CD4-positive, alpha-beta T cell treated with Interleukin-15 for 1 hour (primary cell): ENCODE data around the gene MCF2L.

Source experiments
- DNase-seq: peaks from one replicate; pipeline ENCODE4 v3.0.0-alpha.2; 2020

Gene MCF2L

GRCh38 chr13:112983042-112983305 is 14.0 kb downstream of the MCF2L start:
- no peak for DNase-seq

GRCh38 chr13:112983428-112984196 is 14.6 kb downstream of the MCF2L start:
- DNase-seq = no peak

- DNase-seq = no peak
Measured at GRCh38 chr13:112984501-112984900, 15.5 kb downstream of the MCF2L start.

DNA sequence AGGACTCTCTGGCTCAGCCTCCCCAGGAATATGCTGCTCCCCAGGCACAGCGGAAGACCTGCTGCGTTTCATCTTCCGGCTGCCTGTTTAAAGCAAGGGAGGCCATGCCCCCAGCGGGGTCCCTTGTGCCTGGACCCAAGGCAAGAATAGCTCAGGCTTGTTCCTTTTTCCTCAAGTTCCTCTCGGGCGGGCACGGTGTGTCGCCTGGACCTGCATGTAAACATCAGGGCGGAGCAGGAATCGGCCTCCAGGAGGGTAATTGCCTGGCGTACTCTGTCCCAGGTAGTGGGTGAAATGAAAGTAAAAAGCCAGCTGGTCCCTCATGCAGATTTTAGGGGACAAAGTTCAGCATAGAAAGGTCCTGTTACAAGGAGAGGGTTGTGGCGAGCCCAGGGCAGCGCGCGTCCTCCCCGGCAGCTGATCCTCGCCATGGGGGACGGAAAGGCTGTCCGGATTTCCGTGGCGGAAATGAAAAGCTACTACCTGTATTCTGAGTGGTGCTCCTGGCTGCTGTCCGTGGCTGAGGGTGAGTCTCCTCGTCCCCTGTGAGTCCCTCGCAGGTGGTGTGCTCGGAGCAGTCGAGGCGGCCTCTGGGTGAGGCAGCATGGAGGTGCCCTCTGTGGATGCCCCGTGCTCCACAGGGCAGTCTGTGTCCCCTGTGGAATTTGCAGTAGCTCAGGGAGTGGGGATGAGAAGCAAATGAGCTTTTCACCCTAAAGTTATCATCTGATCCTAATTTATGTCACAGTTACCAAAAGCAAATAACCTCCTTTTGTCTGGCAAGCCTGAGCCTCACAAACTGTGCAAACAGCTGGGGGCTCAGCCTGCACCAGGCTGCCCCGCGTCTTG is 16.2 kb downstream of the MCF2L start:
- DNase-seq = no peak

- DNase-seq = no peak
Measured at GRCh38 chr13:112985803-112986408, 16.9 kb downstream of the MCF2L start.

GRCh38 chr13:112986470-112986869 is 17.5 kb downstream of the MCF2L start:
- no peak for DNase-seq

GRCh38 chr13:112986946-112987681 is 18.1 kb downstream of the MCF2L start:
- no peak for DNase-seq

- DNase-seq = no peak
Measured at GRCh38 chr13:112987682-112988024, 18.6 kb downstream of the MCF2L start.

DNA sequence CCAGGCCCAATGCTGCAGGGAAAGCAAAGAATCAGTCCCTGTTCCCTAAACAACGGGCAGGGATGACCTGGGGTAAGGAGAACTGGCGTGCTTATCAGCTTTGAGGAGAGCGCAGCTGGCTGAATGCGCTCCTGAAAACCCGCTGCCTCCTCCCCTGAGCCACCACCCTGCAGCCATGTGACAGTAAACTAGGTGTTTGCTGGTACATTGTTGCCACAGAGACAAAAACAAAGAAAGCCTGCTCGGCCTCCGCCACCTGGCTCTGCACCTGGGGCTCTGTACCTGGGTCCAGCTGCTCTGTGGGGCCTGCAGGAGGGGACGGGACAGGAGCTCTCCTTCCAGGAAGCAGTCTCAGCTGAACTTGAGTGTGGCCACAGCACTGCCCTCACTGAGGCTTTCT is 21.8 kb downstream of the MCF2L start:
- DNase-seq = no peak

DNA sequence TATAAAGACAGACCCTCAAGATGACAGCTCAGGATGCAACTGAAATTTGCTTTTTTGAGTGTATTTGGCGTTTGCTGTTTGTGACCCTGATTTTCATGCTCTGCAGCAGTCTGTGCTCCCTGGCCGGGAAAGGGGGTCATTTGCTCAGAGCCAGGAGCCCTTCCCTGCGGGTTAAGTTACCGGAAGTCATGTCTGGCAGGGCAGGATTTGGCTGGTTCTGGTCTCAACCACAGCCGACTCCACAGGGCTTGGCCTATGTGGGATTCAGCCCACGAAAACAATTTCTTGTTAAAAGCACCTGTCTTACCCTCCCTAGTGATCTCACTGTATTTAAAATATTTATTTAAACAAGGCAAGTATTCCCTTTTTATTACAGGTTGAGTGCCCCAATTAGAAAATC is 22.6 kb downstream of the MCF2L start:
- DNase-seq = no peak

DNA sequence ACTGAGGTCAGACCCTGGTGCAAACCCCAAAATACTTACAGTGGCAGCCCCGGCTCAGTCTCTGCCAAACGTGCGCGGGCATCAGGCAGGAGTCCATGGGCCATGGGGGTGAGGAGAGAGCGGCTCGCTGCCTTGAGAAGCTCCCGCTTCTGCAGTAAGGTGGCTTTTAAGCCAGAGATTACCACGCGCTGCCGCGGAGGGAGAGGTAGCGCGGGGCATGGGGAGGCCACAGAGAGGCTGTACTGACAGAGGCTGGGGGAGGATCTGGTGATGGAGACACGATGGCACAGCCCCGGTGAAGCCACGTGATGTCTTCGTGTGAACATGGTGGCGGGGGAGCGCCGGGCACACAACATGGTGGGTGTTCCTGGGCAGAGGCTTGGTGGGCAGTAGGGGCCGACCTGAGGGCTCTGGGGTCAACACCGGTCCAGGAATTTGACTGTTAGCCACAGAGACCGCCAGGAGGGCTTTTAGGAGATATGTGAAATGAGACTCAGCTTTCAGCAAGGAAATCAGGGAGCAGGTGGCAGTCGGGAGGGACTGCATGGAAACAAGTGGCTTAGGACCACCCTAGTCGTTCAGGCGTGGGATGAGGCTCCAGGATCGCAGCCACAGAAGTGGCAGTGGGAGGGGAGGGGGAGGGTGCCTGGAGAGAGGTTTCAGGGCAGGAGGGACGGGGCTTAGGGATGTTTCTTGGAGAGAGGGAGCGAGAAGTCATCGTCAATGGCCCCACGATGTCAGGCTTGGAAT is 24.1 kb downstream of the MCF2L start:
- no peak for DNase-seq

DNA sequence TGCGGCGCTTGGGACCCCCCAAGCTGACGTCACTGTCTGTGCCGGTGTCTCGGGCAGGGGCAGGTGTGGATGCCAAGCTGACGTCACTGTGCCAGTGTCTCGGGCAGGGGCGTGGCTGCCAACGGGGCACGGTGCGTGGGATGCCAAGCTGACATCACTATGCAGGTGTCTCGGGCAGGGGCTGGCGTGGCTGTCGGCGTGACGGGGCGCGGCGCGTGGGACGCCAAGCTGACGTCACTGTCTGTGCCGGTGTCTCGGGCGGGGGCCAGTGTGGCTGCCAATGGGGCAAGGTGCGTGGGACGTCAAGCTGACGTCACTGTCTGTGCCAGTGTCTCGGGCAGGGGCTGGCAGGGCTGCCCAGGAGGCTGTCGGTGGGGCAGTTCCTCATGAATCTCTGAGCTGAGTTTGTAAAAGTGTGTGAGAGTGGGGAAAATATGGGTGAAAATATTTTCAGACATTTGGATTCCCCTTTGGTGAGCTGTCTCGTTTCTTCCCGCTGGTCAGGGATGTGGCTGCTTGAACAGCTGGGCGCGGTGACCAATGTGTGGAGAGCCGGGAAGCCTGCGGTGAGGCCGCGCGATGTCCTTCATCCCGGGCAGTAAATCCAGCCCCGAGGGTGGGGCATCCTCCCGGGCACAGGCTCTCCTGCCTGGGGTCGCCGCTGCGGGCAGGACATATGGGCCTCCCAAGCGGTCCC is 25.2 kb downstream of the MCF2L start:
- no peak for DNase-seq

GRCh38 chr13:112994781-112995355 is 25.9 kb downstream of the MCF2L start:
- no peak for DNase-seq

- no peak for DNase-seq
Measured at GRCh38 chr13:112995395-112996191, 26.6 kb downstream of the MCF2L start.

GRCh38 chr13:112996671-112997091 is 27.7 kb downstream of the MCF2L start:
- no peak for DNase-seq

DNA sequence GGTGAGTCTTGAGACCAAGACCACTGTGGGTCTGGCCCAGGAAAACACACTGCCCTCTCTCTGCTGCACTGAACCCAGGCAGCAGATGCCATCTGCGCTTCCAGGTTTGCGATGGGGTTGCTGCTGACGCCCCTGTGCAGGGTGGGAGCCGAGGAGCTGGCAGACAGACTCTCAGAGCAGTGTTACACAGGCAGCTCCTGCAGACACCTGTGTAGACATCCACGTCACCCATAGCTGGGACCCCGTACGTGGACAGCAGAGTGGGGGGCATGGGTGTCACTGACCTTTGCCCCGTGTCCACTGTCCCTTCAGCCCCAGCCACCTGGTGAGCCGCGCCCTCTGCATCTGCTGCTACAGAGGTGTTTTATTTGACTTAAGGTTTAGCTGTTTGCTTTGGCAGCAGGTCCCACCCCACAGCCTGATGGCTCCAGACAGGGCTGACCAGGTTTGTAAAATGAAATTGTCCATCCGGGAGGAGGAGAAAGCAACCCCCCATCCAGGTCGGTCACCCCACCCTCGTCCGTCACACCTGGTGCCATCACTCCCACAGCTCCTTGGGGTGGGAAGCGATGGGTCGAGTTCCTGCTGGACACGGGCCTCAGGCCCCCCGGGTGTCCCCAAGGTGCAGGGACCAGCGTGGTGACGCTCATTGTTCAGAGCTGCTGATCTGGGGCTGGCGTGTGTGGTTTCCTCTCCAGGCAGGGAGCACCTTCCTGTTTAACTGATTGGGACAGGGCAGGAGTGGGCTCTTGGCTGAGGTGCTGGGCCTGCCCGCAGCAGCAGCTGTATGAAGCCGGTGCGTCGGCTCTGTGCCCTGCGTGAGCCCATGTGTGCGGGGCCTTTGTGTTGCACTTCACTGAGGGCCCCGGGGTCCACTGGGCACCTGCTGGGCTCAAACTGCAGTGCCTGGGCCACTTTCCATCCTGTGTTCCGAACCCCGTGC is 28.4 kb downstream of the MCF2L start:
- DNase-seq = no peak

- DNase-seq = no peak
Measured at GRCh38 chr13:112998521-112999280, 29.7 kb downstream of the MCF2L start.

GRCh38 chr13:112999414-113000177 is 30.6 kb downstream of the MCF2L start:
- DNase-seq = no peak
